ENCODE data around the gene TACC3.
A peak's percentile ranks its signal among the peaks of the same experiment; 100 is the strongest.

Gene TACC3

DNA sequence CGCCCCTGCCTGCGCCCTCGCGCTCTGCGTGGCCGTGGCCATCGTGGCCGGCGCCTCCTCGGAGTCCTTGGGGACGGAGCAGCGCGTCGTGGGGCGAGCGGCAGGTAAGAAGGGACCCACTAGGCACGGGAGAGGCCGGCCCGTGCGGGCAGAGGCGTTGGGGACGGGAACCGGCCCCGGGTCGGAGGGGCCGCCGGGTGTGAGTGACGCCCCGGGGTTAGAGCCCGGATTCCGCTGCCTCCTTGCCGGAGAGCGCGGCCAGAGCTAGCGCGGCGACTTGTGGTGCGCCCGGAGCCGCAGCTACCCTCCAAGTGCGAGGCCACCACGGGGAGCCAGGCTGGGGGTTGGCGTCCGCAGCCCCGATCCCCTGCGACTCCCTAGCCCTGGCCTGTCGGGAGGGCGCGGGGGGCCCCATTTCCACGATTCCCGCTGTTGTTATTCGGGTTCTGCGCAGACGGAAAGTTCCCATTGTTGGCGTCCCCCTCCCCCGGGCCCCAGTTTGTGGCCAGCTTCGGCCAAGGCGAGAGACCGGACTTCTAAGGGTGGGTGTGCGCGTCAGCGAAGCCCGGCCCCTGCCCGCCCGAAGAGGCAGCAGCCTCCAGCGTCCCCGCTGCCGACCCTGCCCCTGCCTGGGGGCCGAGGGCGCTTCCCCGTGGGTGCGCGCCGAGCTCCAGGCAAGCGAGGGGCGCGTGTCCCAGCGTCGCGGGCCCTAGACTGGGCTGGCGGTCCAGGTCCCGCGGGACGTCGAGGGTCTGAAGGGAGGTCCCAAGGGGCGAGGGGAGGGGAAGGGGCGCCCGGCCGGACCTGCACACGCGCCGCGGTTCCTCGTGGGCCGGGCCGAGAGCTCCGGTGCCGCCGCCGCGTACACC lies 72.9 kb downstream of the TACC3 start:
- peak; percentile 12 for DNase-seq (ENCODE audit: low read depth)
- no peak for TF ChIP-seq CTCF (IDR thresholded peaks at IDR 0.05; ENCODE audit: low read length, missing control alignments)
- peak overlapping the region; percentile 28 for H3K4me3 ChIP-seq (replicated peaks; ENCODE audit: low read depth, low read length)
